Measurements from ENCODE around the gene FSTL5.

GRCh38 chr4:161728929-161729328 is 434.9 kb downstream of the FSTL5 start:
- TF ChIP-seq, protein P1, sequence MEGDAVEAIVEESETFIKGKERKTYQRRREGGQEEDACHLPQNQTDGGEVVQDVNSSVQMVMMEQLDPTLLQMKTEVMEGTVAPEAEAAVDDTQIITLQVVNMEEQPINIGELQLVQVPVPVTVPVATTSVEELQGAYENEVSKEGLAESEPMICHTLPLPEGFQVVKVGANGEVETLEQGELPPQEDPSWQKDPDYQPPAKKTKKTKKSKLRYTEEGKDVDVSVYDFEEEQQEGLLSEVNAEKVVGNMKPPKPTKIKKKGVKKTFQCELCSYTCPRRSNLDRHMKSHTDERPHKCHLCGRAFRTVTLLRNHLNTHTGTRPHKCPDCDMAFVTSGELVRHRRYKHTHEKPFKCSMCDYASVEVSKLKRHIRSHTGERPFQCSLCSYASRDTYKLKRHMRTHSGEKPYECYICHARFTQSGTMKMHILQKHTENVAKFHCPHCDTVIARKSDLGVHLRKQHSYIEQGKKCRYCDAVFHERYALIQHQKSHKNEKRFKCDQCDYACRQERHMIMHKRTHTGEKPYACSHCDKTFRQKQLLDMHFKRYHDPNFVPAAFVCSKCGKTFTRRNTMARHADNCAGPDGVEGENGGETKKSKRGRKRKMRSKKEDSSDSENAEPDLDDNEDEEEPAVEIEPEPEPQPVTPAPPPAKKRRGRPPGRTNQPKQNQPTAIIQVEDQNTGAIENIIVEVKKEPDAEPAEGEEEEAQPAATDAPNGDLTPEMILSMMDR (IDR thresholded peaks at IDR 0.05): no peak
- TF ChIP-seq ZFX (IDR thresholded peaks at IDR 0.05; ENCODE audit: borderline replicate concordance): no peak
